SK-N-SH (cell line): Measurements from ENCODE around the gene TBC1D17.

Experiments used
- CHD2 ChIP-seq: fragments of 150-350 bp; IDR thresholded peaks from 2 replicates; pipeline ENCODE4 v1.6.1; 2018; ENCODE audit warnings: low read length; ENCODE audit not compliant: partially characterized antibody
- EP300 ChIP-seq, 2 experiments: IDR thresholded peaks; 2 replicates each; pipeline versions ENCODE4 v1.4.0 to v1.6.1; 2012; ENCODE audit warnings: borderline replicate concordance in 1 of 2, low read depth in 1 of 2, low read length in 1 of 2
- TF ChIP-seq, protein P1 (sequence below): fragments of 200-600 bp; sonication (generic); IDR thresholded peaks from 2 replicates; pipeline ENCODE4 v1.6.1; 2017; ENCODE audit warnings: antibody characterized with exemption, mild to moderate bottlenecking, moderate library complexity

DNA sequence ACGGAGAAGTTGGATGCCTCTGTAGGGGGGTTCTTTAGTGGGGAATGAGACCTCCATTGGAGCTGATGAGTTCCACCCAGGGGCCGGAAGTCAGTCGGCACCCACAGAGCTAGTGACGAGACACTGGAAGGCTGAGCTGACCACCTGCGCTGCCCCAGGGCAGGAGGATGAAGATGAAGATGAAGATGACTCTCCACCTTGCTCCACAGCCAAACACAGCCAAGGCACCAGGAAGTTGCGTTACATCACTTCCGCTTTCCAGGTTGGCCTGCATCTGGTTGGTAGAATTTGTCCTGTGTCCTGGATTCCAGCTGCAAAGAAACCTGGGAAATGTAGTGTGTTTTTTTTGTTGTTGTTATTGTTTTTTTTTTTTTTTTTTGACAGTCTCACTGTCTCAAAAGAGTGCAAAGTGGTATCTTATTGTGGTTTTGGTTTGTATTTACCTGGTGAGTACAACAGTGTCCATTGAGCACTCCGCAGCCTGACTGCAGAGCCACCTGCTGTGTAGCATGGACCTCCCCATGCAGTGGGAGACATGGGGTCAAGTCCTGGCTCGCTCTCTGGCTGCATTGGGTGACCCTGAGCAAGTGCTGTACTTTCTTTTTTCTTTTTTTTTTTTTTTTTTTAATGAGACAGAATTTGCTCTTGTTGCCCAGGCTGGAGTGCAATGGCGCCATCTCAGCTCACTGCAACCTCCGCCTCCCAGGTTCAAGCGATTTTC, 1.9 kb downstream of the TBC1D17 start:
- TF ChIP-seq, protein P1, sequence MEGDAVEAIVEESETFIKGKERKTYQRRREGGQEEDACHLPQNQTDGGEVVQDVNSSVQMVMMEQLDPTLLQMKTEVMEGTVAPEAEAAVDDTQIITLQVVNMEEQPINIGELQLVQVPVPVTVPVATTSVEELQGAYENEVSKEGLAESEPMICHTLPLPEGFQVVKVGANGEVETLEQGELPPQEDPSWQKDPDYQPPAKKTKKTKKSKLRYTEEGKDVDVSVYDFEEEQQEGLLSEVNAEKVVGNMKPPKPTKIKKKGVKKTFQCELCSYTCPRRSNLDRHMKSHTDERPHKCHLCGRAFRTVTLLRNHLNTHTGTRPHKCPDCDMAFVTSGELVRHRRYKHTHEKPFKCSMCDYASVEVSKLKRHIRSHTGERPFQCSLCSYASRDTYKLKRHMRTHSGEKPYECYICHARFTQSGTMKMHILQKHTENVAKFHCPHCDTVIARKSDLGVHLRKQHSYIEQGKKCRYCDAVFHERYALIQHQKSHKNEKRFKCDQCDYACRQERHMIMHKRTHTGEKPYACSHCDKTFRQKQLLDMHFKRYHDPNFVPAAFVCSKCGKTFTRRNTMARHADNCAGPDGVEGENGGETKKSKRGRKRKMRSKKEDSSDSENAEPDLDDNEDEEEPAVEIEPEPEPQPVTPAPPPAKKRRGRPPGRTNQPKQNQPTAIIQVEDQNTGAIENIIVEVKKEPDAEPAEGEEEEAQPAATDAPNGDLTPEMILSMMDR: no peak
- no peak for TF ChIP-seq EP300 (IDR thresholded peaks at IDR 0.05; ENCODE audit: borderline replicate concordance in 1 of 2, low read depth in 1 of 2, low read length in 1 of 2)
- no peak for TF ChIP-seq CHD2
